ENCODE data around the gene VANGL1. TPM values are rescaled to one million over a fixed set of nuclear protein-coding genes. Genes with fewer than 3 reads are reported as not detected.

The VANGL1 gene
- total RNA-seq, 1 experiment from 2014 or later: 22.7 TPM

DNA sequence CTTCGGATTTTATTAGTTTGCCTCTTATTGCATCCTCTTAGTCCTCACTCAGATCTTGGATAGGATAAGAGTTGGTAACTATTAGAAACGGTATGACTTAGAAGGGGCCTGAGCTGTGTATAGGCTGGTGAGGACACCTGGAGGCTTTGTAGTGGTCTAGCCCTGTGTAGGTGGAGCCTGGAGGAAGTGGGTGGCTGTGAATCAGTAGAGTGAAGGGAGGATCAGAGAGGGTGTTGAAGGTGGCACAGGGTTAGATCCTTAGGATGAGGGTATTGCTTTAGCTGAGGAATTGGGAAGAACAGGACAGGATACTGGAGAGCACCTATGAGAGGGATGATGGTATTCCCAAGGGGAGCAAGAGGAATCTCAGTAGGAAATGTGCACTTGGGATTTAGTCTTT lies 5.7 kb downstream of the VANGL1 start:
- TF ChIP-seq SIN3A (IDR thresholded peaks at IDR 0.05; ENCODE audit: borderline replicate concordance, insufficient read depth, low read depth, low read length) (no peak), POLR2AphosphoS5 (IDR thresholded peaks at IDR 0.05; ENCODE audit: low read depth, low read length) (no peak), TCF7L2 (IDR thresholded peaks at IDR 0.05; ENCODE audit: low read depth, low read length) (no peak)
- TF ChIP-seq, protein P1, sequence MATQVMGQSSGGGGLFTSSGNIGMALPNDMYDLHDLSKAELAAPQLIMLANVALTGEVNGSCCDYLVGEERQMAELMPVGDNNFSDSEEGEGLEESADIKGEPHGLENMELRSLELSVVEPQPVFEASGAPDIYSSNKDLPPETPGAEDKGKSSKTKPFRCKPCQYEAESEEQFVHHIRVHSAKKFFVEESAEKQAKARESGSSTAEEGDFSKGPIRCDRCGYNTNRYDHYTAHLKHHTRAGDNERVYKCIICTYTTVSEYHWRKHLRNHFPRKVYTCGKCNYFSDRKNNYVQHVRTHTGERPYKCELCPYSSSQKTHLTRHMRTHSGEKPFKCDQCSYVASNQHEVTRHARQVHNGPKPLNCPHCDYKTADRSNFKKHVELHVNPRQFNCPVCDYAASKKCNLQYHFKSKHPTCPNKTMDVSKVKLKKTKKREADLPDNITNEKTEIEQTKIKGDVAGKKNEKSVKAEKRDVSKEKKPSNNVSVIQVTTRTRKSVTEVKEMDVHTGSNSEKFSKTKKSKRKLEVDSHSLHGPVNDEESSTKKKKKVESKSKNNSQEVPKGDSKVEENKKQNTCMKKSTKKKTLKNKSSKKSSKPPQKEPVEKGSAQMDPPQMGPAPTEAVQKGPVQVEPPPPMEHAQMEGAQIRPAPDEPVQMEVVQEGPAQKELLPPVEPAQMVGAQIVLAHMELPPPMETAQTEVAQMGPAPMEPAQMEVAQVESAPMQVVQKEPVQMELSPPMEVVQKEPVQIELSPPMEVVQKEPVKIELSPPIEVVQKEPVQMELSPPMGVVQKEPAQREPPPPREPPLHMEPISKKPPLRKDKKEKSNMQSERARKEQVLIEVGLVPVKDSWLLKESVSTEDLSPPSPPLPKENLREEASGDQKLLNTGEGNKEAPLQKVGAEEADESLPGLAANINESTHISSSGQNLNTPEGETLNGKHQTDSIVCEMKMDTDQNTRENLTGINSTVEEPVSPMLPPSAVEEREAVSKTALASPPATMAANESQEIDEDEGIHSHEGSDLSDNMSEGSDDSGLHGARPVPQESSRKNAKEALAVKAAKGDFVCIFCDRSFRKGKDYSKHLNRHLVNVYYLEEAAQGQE (IDR thresholded peaks at IDR 0.05; ENCODE audit: insufficient read depth in 1 of 2, low read depth in 2 of 2, low read length in 1 of 2): no peak
- Histone ChIP-seq H3K27me3 (ENCODE audit: control insufficient read depth, insufficient read depth, low read length) (no peaks in the 10 kb centered on the region), H3K9me3 (ENCODE audit: control insufficient read depth, insufficient read depth, low read depth, low read length) (no peaks in the 10 kb centered on the region), H3K4me1 (ENCODE audit: control insufficient read depth, insufficient read depth, low read length) (peaks cover 33% of the 10 kb centered on the region), H3K4me3 (ENCODE audit: low read depth in 2 of 2, low read length in 2 of 2) (no peak overlapping the region), H3K27ac (ENCODE audit: low read length) (no peak overlapping the region), H3K36me3 (ENCODE audit: control insufficient read depth, insufficient read depth, low read length) (no peaks in the 10 kb centered on the region)
- intact Hi-C loops (cut with micrococcal nuclease; ENCODE audit: unreplicated experiment) (no loop called here), in situ Hi-C loops (cut with HindIII; ENCODE audit: low pct_unique_long_range_greater_than_20kb, low sequenced_read_pairs) (no loop called here)
- no TSS peak for BruUV-seq (replicated peaks)
- ATAC-seq (no peak), DNase-seq (ENCODE audit: low read depth, low spot score) (no peak)
- ChIA-PET CTCF (no interaction called here), POLR2A (no interaction called here)

DNA sequence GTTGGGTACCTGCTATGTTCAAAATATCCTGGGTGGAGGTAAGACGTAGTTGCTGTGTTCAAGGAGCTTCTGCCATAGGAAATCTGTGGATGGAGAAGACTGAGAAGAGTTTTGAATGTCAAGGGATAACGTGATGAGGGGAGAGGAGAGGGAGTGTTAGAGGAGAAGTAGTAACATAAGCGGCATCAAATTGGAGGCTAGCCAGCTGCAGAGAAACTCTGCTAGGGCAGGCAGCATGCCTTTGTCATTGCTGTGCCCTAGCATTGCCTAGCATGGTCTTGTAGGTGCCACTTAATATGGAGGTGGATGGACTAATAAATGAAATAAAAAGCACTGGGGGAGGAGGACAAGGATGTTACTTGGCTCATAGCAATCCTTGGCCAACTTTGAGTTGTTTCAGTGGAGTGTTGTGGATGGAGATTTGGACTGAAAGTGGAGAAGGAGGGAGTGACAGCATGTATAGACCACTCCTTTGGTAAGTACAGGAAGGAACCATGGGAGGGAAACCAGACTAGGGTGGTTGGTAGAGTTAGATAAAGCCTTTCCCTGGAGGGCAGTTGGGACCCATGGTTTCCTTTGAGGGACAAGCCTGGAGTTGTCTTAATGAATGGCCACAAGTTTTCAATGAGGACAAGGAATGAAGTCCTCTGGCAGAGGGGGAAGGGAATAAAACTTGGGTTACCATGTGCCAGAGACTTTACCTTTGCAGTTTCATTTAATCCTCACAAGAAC lies 6.3 kb downstream of the VANGL1 start:
- Histone ChIP-seq H3K36me3 (ENCODE audit: control insufficient read depth, insufficient read depth, low read length) (no peaks in the 10 kb centered on the region), H3K9me3 (ENCODE audit: control insufficient read depth, insufficient read depth, low read depth, low read length) (no peaks in the 10 kb centered on the region), H3K4me1 (ENCODE audit: control insufficient read depth, insufficient read depth, low read length) (peaks cover 32% of the 10 kb centered on the region), H3K27ac (ENCODE audit: low read length) (no peak overlapping the region), H3K27me3 (ENCODE audit: control insufficient read depth, insufficient read depth, low read length) (no peaks in the 10 kb centered on the region), H3K4me3 (ENCODE audit: low read depth in 2 of 2, low read length in 2 of 2) (no peak overlapping the region)
- ATAC-seq (no peak), DNase-seq (ENCODE audit: low read depth, low spot score) (no peak)
- CTCF ChIA-PET: no interaction called here
- in situ Hi-C loops (cut with HindIII; ENCODE audit: low pct_unique_long_range_greater_than_20kb, low sequenced_read_pairs): no loop called here
- TF ChIP-seq TCF7L2 (IDR thresholded peaks at IDR 0.05; ENCODE audit: low read depth, low read length) (no peak), SIN3A (IDR thresholded peaks at IDR 0.05; ENCODE audit: borderline replicate concordance, insufficient read depth, low read depth, low read length) (no peak), POLR2AphosphoS5 (IDR thresholded peaks at IDR 0.05; ENCODE audit: low read depth, low read length) (no peak)
- TF ChIP-seq, protein P2, sequence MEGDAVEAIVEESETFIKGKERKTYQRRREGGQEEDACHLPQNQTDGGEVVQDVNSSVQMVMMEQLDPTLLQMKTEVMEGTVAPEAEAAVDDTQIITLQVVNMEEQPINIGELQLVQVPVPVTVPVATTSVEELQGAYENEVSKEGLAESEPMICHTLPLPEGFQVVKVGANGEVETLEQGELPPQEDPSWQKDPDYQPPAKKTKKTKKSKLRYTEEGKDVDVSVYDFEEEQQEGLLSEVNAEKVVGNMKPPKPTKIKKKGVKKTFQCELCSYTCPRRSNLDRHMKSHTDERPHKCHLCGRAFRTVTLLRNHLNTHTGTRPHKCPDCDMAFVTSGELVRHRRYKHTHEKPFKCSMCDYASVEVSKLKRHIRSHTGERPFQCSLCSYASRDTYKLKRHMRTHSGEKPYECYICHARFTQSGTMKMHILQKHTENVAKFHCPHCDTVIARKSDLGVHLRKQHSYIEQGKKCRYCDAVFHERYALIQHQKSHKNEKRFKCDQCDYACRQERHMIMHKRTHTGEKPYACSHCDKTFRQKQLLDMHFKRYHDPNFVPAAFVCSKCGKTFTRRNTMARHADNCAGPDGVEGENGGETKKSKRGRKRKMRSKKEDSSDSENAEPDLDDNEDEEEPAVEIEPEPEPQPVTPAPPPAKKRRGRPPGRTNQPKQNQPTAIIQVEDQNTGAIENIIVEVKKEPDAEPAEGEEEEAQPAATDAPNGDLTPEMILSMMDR (IDR thresholded peaks at IDR 0.05): no peak
- TF ChIP-seq, protein P1 (IDR thresholded peaks at IDR 0.05; ENCODE audit: insufficient read depth in 1 of 2, low read depth in 2 of 2, low read length in 1 of 2): no peak
- POLR2A ChIA-PET: no interaction called here
- no TSS peak for BruUV-seq (replicated peaks)
- intact Hi-C loops (cut with micrococcal nuclease; ENCODE audit: unreplicated experiment): no loop called here
